ENCODE results near the gene NPAS4.

The NPAS4 gene

GRCh38 chr11:66473608-66474515 lies 53.0 kb downstream of the NPAS4 start:
- FAIRE-seq (no peak), DNase-seq (ENCODE audit: insufficient read length, low spot score) (no peak)

GRCh38 chr11:66475349-66476172 lies 54.7 kb downstream of the NPAS4 start:
- no peak for DNase-seq (ENCODE audit: insufficient read length, low spot score)
- no peak for FAIRE-seq
